ENCODE measurements around the gene RPS6KB1.
"Not testable (repeated sequence)": the region's sequence is repeated elsewhere in the genome, so short reads cannot be mapped to it uniquely, and the experiment has no call there.

- TF ChIP-seq CTCF, POLR2A (IDR thresholded peaks at IDR 0.05): not testable (repeated sequence)
These were observed 38.8 kb upstream of the RPS6KB1 start for GRCh38 chr17:59853919-59854729.
